A673 (cell line): ENCODE results near the gene LRRC74B. TPM values are rescaled to one million over a fixed set of nuclear protein-coding genes. Genes with fewer than 3 reads are reported as not detected.

Experiments used
- BruUV-seq: library from RNA; stranded (reverse); fragments of 400-500 nt; replicated peaks from 2 replicates; lab custom pipeline; 2021; lab: Mats Ljungman, UMichigan
- CTCF ChIA-PET: fragments of 300-600 bp; sonication (Branson Sonifier 250); formaldehyde crosslinking; loops from one replicate; lab custom pipeline; 2022; ENCODE audit warnings: antibody characterized with exemption; lab: Charles Lee
- POLR2A ChIA-PET: fragments of 300-600 bp; sonication (Branson Sonifier 250); formaldehyde crosslinking; loops from one replicate; lab custom pipeline; 2022; ENCODE audit warnings: antibody characterized with exemption; ENCODE audit not compliant: low non-redundant PET; lab: Charles Lee
- DNase-seq: peaks from one replicate; pipeline ENCODE4 v3.0.0-alpha.2; 2015; ENCODE audit warnings: low spot score
- H3K27ac ChIP-seq: fragments of 200-600 bp; sonication (generic); 2 replicates; pipeline ENCODE4 v1.5.1; 2016; ENCODE audit warnings: mixed run types, low read depth, mild to moderate bottlenecking, mixed read lengths, antibody characterized with exemption, low read length; ENCODE audit not compliant: poor library complexity, severe bottlenecking
- H3K27me3 ChIP-seq: fragments of 200-600 bp; sonication (generic); replicated peaks from 2 replicates; pipeline ENCODE4 v1.6.1; 2017; ENCODE audit warnings: mixed run types, low read depth, mild to moderate bottlenecking, mixed read lengths, antibody characterized with exemption, low read length; ENCODE audit not compliant: insufficient read depth, poor library complexity
- H3K36me3 ChIP-seq: fragments of 200-600 bp; sonication (generic); 2 replicates; pipeline ENCODE4 v1.6.1; 2016; ENCODE audit warnings: mixed run types, mild to moderate bottlenecking, mixed read lengths, antibody characterized with exemption, low read length; ENCODE audit not compliant: insufficient read depth, poor library complexity, severe bottlenecking
- H3K4me1 ChIP-seq: fragments of 200-600 bp; sonication (generic); 2 replicates; pipeline ENCODE4 v1.6.1; 2017; ENCODE audit warnings: mixed run types, mild to moderate bottlenecking, mixed read lengths, antibody characterized with exemption, low read length; ENCODE audit not compliant: insufficient read depth, poor library complexity, severe bottlenecking
- H3K4me3 ChIP-seq: fragments of 200-600 bp; sonication (generic); 2 replicates; pipeline ENCODE4 v1.5.1; 2016; ENCODE audit warnings: low read depth, mixed run types, mild to moderate bottlenecking, mixed read lengths, low read length; ENCODE audit not compliant: poor library complexity, severe bottlenecking
- H3K9me3 ChIP-seq: fragments of 200-600 bp; sonication (generic); 2 replicates; pipeline ENCODE4 v1.6.1; 2016; ENCODE audit warnings: mixed run types, low read depth, mild to moderate bottlenecking, mixed read lengths, antibody characterized with exemption, low read length; ENCODE audit not compliant: poor library complexity, severe bottlenecking
- EZH2 ChIP-seq: fragments of 200-600 bp; sonication (generic); IDR thresholded peaks from 2 replicates; pipeline ENCODE4 v1.6.1; 2017; ENCODE audit warnings: borderline replicate concordance, low read depth, mild to moderate bottlenecking, mixed read lengths, antibody characterized with exemption, low read length; ENCODE audit not compliant: poor library complexity, severe bottlenecking
- intact Hi-C: fragments of 100-400 bp; cut with micrococcal nuclease; formaldehyde crosslinking; loops from one replicate; pipeline ENCODE4 v1.10.0; 2022; ENCODE audit not compliant: unreplicated experiment
- total RNA-seq: library from RNA; stranded (reverse); gene quantifications from 2 replicates; pipeline ENCODE4 v1.2.3, GENCODE V29; 2021
- TF ChIP-seq, protein P1 (sequence below): fragments of 300-800, 200-600 bp; sonication (generic); conservative IDR thresholded peaks from 2 replicates; pipeline ENCODE4 v1.5.1; 2017; ENCODE audit warnings: low read depth, mild to moderate bottlenecking, antibody characterized with exemption, low read length, moderate library complexity, mixed read lengths

Gene LRRC74B
- total RNA-seq, 1 experiment from 2014 or later, result not detected

- Histone ChIP-seq H3K4me3 (no peak overlapping the region), H3K27ac (no peak overlapping the region), H3K4me1 (peaks cover 13% of the 10 kb centered on the region), H3K9me3 (no peaks in the 10 kb centered on the region), H3K36me3 (peaks cover 21% of the 10 kb centered on the region), H3K27me3 (no peaks in the 10 kb centered on the region)
- no peak for TF ChIP-seq EZH2
- TF ChIP-seq, protein P1, sequence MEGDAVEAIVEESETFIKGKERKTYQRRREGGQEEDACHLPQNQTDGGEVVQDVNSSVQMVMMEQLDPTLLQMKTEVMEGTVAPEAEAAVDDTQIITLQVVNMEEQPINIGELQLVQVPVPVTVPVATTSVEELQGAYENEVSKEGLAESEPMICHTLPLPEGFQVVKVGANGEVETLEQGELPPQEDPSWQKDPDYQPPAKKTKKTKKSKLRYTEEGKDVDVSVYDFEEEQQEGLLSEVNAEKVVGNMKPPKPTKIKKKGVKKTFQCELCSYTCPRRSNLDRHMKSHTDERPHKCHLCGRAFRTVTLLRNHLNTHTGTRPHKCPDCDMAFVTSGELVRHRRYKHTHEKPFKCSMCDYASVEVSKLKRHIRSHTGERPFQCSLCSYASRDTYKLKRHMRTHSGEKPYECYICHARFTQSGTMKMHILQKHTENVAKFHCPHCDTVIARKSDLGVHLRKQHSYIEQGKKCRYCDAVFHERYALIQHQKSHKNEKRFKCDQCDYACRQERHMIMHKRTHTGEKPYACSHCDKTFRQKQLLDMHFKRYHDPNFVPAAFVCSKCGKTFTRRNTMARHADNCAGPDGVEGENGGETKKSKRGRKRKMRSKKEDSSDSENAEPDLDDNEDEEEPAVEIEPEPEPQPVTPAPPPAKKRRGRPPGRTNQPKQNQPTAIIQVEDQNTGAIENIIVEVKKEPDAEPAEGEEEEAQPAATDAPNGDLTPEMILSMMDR, result no peak
- CTCF ChIA-PET, result no interaction called here
- intact Hi-C loops, result no loop called here
- no TSS peak for BruUV-seq
- POLR2A ChIA-PET, result no interaction called here
- no peak for DNase-seq
Observed at GRCh38 chr22:20997536-20998257, 48.0 kb upstream of the LRRC74B start.

GRCh38 chr22:20998411-20999336 is 47.1 kb upstream of the LRRC74B start:
- no peak overlapping the region for H3K4me3 ChIP-seq
- no peaks in the 10 kb centered on the region for H3K27me3 ChIP-seq
- BruUV-seq, result no TSS peak
- ChIA-PET CTCF (no interaction called here), POLR2A (no interaction called here)
- TF ChIP-seq, protein P1, result no peak
- TF ChIP-seq EZH2, result no peak
- no peaks in the 10 kb centered on the region for H3K9me3 ChIP-seq
- H3K36me3 ChIP-seq, result peaks cover 21% of the 10 kb centered on the region
- intact Hi-C loops, result no loop called here
- DNase-seq, result no peak
- peaks cover 18% of the 10 kb centered on the region for H3K4me1 ChIP-seq
- no peak overlapping the region for H3K27ac ChIP-seq

DNA sequence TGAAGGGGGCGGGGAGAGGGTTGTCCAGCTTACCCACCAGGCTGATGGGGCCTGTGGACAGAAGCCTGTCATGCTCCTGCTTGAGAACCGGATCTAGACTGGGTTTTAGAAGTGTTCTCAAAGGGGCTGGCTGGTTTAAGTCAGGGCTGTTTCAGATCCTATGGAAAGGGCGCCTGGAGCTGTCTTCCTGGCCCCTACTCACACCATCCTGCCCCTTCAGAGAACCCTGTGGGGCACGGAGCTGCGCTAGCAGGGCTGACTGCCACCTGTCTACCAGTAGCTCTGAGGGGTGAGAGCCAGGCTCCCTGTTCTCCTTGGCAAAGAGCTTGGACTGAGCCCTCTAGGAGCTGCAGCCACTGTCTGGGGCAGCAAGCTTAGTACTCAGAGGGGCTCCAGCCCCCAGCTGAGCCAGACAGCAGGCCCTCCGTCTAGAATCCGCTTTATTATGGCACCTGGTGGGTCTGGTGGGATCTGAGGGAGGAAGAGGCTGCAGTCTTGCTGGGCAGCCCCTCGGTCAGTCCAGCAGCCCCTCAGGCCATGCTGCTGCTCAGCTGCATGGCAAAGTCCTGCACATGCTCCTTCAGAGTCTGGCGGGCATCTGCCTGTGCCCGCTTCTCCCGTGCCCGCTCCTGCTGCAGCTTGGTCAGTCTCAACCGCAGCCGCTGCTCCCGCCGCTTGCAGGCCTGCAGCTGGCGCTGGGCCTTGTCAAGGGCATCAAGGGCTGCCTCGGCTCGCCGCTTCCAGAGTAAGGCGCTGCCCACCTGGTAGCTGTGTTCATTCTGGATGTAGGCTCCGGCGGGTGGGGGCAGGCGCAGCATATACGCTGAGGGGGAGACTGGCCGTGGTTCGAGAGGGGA is 46.2 kb upstream of the LRRC74B start:
- BruUV-seq, result no TSS peak
- Histone ChIP-seq H3K9me3 (no peaks in the 10 kb centered on the region), H3K4me1 (peaks cover 18% of the 10 kb centered on the region), H3K36me3 (peaks cover 21% of the 10 kb centered on the region), H3K27me3 (no peaks in the 10 kb centered on the region), H3K27ac (no peak overlapping the region), H3K4me3 (no peak overlapping the region)
- POLR2A ChIA-PET, result interaction anchor here (0.6 kb wide), 1 partner anchor 11 kb away, joined by 3 read pairs; no protein-coding TSS in a partner anchor
- no peak for DNase-seq
- CTCF ChIA-PET, result no interaction called here
- intact Hi-C loops, result loop anchor here (2.0 kb wide), 1 partner anchor 81 kb away; no protein-coding TSS in a partner anchor
- TF ChIP-seq, protein P1, result no peak
- TF ChIP-seq EZH2, result no peak
